SK-N-SH (cell line): ENCODE data around the gene ILK. TPM values are rescaled to one million over a fixed set of nuclear protein-coding genes. Genes with fewer than 3 reads are reported as not detected.

Experiments
- CTCF ChIA-PET: fragments of 300-600, 350-600 bp; formaldehyde crosslinking; extraction: SDS; loops from one replicate; lab custom pipeline; 2021; lab: Yijun Ruan, JAX
- POLR2A ChIA-PET: fragments of 350-600 bp; sonication (Branson Sonifier 250); formaldehyde crosslinking; extraction: SDS; loops from one replicate; lab custom pipeline; 2020; ENCODE audit warnings: antibody characterized with exemption, inconsistent platforms; lab: Yijun Ruan, JAX
- DNase-seq: peaks from one replicate; pipeline ENCODE4 v3.0.0; 2012
- H2AFZ ChIP-seq: fragments of 200-600 bp; sonication (generic); 2 replicates; pipeline ENCODE4 v1.8.1; 2016; ENCODE audit warnings: antibody characterized with exemption, mild to moderate bottlenecking, low read depth
- H3F3A ChIP-seq: fragments of 200-600 bp; sonication (generic); replicated peaks from 2 replicates; pipeline ENCODE3; 2016; ENCODE audit warnings: antibody characterized with exemption, mild to moderate bottlenecking; ENCODE audit not compliant: insufficient read depth
- H3K27ac ChIP-seq, 2 experiments: fragments of 200-500 bp in 1 of 2; fragments of 200-600 bp in 1 of 2; sonication (Bioruptor generic) in 1 of 2; sonication (generic), shearing (Covaris generic) in 1 of 2; 2 replicates each; pipeline versions ENCODE4 v1.5.1 to v1.6.1; 2014 to 2016; ENCODE audit warnings: low read depth in 2 of 2, inconsistent platforms in 1 of 2, low read length in 1 of 2, mild to moderate bottlenecking in 1 of 2, mixed read lengths in 1 of 2
- H3K27me3 ChIP-seq: fragments of 200-600 bp; sonication (generic), shearing (Covaris generic); 2 replicates; pipeline ENCODE4 v1.6.1; 2016; ENCODE audit warnings: mixed run types; ENCODE audit not compliant: insufficient read depth
- H3K36me3 ChIP-seq, 2 experiments: fragments of 200-500 bp in 1 of 2; fragments of 200-600 bp in 1 of 2; sonication (Bioruptor generic) in 1 of 2; sonication (generic) in 1 of 2; replicated peaks in 1 of 2; 2 replicates each; pipeline versions ENCODE3 to v1.5.1; 2014 to 2016; ENCODE audit warnings: low read length in 1 of 2, mild to moderate bottlenecking in 1 of 2; ENCODE audit not compliant: insufficient read depth in 2 of 2, control insufficient read depth in 1 of 2
- H3K4me1 ChIP-seq, 2 experiments: fragments of 200-500 bp in 1 of 2; fragments of 200-600 bp in 1 of 2; sonication (Bioruptor generic) in 1 of 2; sonication (generic), shearing (Covaris generic) in 1 of 2; 2 replicates each; pipeline versions ENCODE4 v1.5.1 to v1.6.1; 2014 to 2016; ENCODE audit warnings: low read depth in 1 of 2, low read length in 1 of 2, mixed run types in 1 of 2; ENCODE audit not compliant: insufficient read depth in 2 of 2, control insufficient read depth in 1 of 2
- H3K4me2 ChIP-seq: fragments of 200-600 bp; sonication (generic), shearing (Covaris generic); 2 replicates; pipeline ENCODE4 v1.6.1; 2017; ENCODE audit warnings: mixed run types
- H3K4me3 ChIP-seq, 2 experiments: fragments of 200-500 bp in 1 of 2; fragments of 200-600 bp in 1 of 2; sonication (Bioruptor generic) in 1 of 2; sonication (generic), shearing (Covaris generic) in 1 of 2; 2 replicates each; pipeline versions ENCODE4 v1.5.1 to v1.8.1; 2014 to 2016; ENCODE audit warnings: low read depth in 2 of 2, inconsistent platforms in 1 of 2, low read length in 1 of 2, mild to moderate bottlenecking in 1 of 2, mixed read lengths in 1 of 2, moderate library complexity in 1 of 2
- H3K79me2 ChIP-seq: fragments of 200-600 bp; sonication (generic); 2 replicates; pipeline ENCODE4 v1.8.1; 2017; ENCODE audit warnings: mild to moderate bottlenecking; ENCODE audit not compliant: insufficient read depth
- H3K9ac ChIP-seq: fragments of 200-600 bp; sonication (generic); 2 replicates; pipeline ENCODE4 v1.6.1; 2017; ENCODE audit warnings: mixed run types
- H3K9me2 ChIP-seq: fragments of 200-600 bp; sonication (generic); 2 replicates; pipeline ENCODE4 v1.6.1; 2017; ENCODE audit warnings: mixed run types
- H3K9me3 ChIP-seq: fragments of 200-600 bp; sonication (generic); 2 replicates; pipeline ENCODE4 v1.6.1; 2017; ENCODE audit warnings: mixed run types, mild to moderate bottlenecking, moderate library complexity
- H4K20me1 ChIP-seq: fragments of 200-600 bp; sonication (generic); 2 replicates; pipeline ENCODE4 v1.6.1; 2017; ENCODE audit warnings: mild to moderate bottlenecking, mixed run types; ENCODE audit not compliant: insufficient read depth
- CTCF ChIP-seq: fragments of 200-600 bp; sonication (generic); IDR thresholded peaks from 2 replicates; pipeline ENCODE4 v1.6.1; 2017; ENCODE audit warnings: antibody characterized with exemption, mild to moderate bottlenecking, moderate library complexity
- FOXM1 ChIP-seq: IDR thresholded peaks from 2 replicates; pipeline ENCODE4 v1.4.0; 2012; ENCODE audit warnings: low read depth, mild to moderate bottlenecking
- IRF3 ChIP-seq: fragments of 150-350 bp; IDR thresholded peaks from 2 replicates; pipeline ENCODE4 v1.6.1; 2016; ENCODE audit warnings: mild to moderate bottlenecking, low read depth, low read length
- MEF2A ChIP-seq: IDR thresholded peaks from 2 replicates; pipeline ENCODE4 v1.4.0; 2012; ENCODE audit warnings: low read depth, borderline replicate concordance
- NRF1 ChIP-seq: IDR thresholded peaks from 2 replicates; pipeline ENCODE4 v1.6.1; 2012; ENCODE audit warnings: low read depth, mild to moderate bottlenecking, low read length
- RXRA ChIP-seq: IDR thresholded peaks from 2 replicates; pipeline ENCODE4 v1.4.0; 2012; ENCODE audit warnings: low read depth, mild to moderate bottlenecking, borderline replicate concordance
- SIN3A ChIP-seq: IDR thresholded peaks from 2 replicates; pipeline ENCODE4 v1.6.1; 2012; ENCODE audit warnings: low read depth, mild to moderate bottlenecking, low read length, moderate library complexity, borderline replicate concordance
- SMC3 ChIP-seq: IDR thresholded peaks from 2 replicates; pipeline ENCODE4 v1.6.1; 2012; ENCODE audit warnings: low read depth, low read length, improper control_type of control experiment
- TCF12 ChIP-seq: IDR thresholded peaks from 2 replicates; pipeline ENCODE4 v1.4.0; 2012
- TEAD4 ChIP-seq: IDR thresholded peaks from 2 replicates; pipeline ENCODE4 v1.4.0; 2012; ENCODE audit warnings: mild to moderate bottlenecking, borderline replicate concordance; ENCODE audit not compliant: insufficient read depth
- WGBS: methylation state at CpG from one replicate; pipeline ENCODE4 v1.1.6; 2017; ENCODE audit warnings: low lambda C conversion rate; 5-methylcytosine and 5-hydroxymethylcytosine counted together
- polyA plus RNA-seq, 3 experiments: library from polyadenylated mRNA; depleted of rRNA; stranded (reverse); fragments of >200 nt; gene quantifications; 2 replicates each; pipeline ENCODE4 v1.2.3, GENCODE V29; 2012
- TF ChIP-seq, protein P1 (sequence below): IDR thresholded peaks from 2 replicates; pipeline ENCODE4 v1.4.0; 2012; ENCODE audit warnings: low read depth

ILK gene
- polyA plus RNA-seq, 1 of the 3 experiments (the other 2 are of a cell fraction), result 241 TPM

DNA sequence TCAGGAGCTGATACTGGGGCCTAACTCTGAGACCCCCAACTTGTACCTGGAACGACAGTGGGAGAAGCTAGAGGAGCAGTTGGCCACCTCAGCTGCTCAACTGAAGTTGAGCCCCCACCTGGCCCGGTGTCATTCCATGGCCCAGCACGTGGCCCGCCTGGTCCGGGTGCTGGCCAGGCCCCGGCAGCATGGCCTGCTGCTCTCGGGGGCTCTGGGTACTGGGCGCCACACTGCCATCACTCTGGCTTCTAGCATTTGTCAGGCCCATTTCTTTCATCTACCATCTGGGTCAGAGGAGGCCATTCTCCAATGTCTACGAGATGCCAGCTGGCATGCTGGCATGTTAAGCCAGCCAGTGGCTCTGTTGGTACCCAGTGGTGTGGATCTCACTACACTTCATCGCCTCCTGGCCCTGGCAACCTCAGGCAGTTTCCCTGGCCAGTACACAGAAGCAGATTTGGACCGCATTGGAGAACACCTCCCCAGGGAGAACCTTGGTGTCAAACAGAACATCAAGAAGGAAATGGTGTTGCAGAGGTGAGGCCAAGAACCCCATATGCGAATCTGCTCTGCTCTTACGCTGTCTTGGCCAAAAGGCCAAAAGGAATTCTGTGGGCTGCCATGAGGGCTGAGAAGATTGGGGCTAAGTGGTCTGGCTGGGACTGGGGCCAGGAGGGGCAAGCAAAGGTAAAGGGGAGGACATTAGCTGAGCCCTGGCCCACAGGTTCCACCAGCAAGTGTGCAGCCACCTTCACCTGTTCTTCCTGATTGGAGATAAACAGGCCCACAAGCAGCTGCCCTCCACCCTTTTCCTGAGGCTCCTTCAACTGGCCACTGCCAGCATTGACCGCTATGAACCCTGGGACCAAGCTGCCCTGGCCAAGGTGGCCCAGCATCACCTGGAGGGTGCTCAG, 45.6 kb upstream of the ILK start (continued):
- TF ChIP-seq, protein P1, sequence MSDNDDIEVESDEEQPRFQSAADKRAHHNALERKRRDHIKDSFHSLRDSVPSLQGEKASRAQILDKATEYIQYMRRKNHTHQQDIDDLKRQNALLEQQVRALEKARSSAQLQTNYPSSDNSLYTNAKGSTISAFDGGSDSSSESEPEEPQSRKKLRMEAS, result no peak
- TF ChIP-seq NRF1 (no peak), MEF2A (no peak), TEAD4 (no peak)

GRCh38 chr11:6559369-6559768, 44.2 kb upstream of the ILK start:
- H3F3A ChIP-seq, result no peaks in the 10 kb centered on the region
- TF ChIP-seq SMC3, result no peak
- TF ChIP-seq TEAD4, result no peak
- TF ChIP-seq TCF12, result no peak
- no peak for TF ChIP-seq FOXM1
- no peak for TF ChIP-seq IRF3
- H3K27ac ChIP-seq, result no peak overlapping the region
- no peaks in the 10 kb centered on the region for H3K79me2 ChIP-seq
- H3K4me3 ChIP-seq, result no peak overlapping the region
- POLR2A ChIA-PET, result no interaction called here
- H3K9ac ChIP-seq, result no peak overlapping the region
- CTCF ChIA-PET, result interaction anchor here (1.3 to 2.2 kb wide), 3 partner anchors 21 to 121 kb away, joined by 3 to 5 read pairs (median 3); no protein-coding TSS in a partner anchor
- no peak overlapping the region for H2AFZ ChIP-seq
- no peaks in the 10 kb centered on the region for H3K4me1 ChIP-seq
- WGBS, result 73% methylated on average over 1 of the region's 1 CpG
- H4K20me1 ChIP-seq, result no peaks in the 10 kb centered on the region
- no peaks in the 10 kb centered on the region for H3K9me3 ChIP-seq
- H3K4me2 ChIP-seq, result no peak overlapping the region
- H3K9me2 ChIP-seq, result no peaks in the 10 kb centered on the region
- H3K36me3 ChIP-seq, result no peaks in the 10 kb centered on the region
- no peaks in the 10 kb centered on the region for H3K27me3 ChIP-seq
- DNase-seq, result no peak

DNA sequence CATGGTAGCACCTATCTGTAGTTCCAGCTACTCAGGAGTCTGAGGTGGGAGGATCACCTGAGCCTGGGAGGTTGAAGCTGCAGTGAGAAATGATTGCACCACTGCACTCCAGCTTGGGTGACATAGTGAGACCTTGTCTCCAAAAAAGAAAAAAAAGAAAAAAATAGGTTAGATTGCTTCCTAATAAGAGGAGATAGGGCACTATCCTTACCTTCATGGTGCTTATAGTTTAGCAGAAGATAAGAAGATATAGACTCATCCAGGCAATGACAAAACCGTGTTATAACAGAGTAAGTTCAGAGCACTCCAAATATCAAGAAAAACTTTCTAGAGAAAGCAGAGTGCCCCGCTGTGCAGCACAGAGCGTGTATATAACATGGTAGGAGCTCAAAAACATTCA, 42.3 kb upstream of the ILK start:
- POLR2A ChIA-PET, result no interaction called here

More for the DNA sequence above, 42.3 kb upstream of the ILK start:
- Histone ChIP-seq H3K27me3 (no peaks in the 10 kb centered on the region), H3K27ac (no peak overlapping the region), H2AFZ (no peak overlapping the region), H3K79me2 (no peaks in the 10 kb centered on the region), H3K9me2 (no peaks in the 10 kb centered on the region), H4K20me1 (no peaks in the 10 kb centered on the region), H3F3A (no peaks in the 10 kb centered on the region), H3K9me3 (no peaks in the 10 kb centered on the region), H3K36me3 (no peaks in the 10 kb centered on the region), H3K9ac (no peak overlapping the region), H3K4me3 (no peak overlapping the region), H3K4me2 (no peak overlapping the region), H3K4me1 (no peaks in the 10 kb centered on the region)
- CTCF ChIA-PET, result interaction anchor here (0.9 to 1.2 kb wide), 2 partner anchors 51 to 145 kb away, joined by 3 read pairs; partner anchors contain the start of gene TAF10
- no peak for TF ChIP-seq SIN3A
- TF ChIP-seq RXRA, result no peak
- TF ChIP-seq CTCF, result no peak
- DNase-seq, result no peak
- 73% methylated on average over 3 of the region's 3 CpGs for WGBS
